NCI-H1105 treated with DMSO at 0.1 percent for 48 hours (cell line): Measurements from ENCODE around the gene SUPT6H.
A peak's percentile ranks its signal among the peaks of the same experiment; 100 is the strongest.
"Not testable (repeated sequence)": the region's sequence is repeated elsewhere in the genome, so short reads cannot be mapped to it uniquely, and the experiment has no call there.

ENCODE experiments used
- DNase-seq: peaks from one replicate; lab custom pipeline; 2025; lab: John Stamatoyannopoulos, UW

SUPT6H gene

DNA sequence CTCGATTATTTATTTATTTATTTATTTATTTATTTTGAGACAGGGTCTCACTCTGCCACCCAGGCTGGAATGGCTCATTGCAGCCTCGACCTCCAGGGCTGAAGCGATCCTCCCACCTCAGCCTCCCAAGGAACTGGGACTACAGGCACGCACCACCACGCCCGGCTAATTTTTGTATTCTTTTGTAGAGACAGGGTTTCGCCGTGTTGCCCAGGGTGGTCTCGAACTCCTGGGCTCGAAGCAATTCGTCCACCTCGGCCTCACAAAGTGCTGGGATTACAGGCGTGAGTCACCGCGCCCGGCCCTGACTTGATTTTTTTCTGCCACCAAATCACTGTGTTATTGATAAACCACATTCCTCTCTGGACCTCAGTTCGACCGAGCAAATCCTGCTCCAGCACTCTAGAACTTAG is 57.0 kb downstream of the SUPT6H start:
- no peak for DNase-seq

DNA sequence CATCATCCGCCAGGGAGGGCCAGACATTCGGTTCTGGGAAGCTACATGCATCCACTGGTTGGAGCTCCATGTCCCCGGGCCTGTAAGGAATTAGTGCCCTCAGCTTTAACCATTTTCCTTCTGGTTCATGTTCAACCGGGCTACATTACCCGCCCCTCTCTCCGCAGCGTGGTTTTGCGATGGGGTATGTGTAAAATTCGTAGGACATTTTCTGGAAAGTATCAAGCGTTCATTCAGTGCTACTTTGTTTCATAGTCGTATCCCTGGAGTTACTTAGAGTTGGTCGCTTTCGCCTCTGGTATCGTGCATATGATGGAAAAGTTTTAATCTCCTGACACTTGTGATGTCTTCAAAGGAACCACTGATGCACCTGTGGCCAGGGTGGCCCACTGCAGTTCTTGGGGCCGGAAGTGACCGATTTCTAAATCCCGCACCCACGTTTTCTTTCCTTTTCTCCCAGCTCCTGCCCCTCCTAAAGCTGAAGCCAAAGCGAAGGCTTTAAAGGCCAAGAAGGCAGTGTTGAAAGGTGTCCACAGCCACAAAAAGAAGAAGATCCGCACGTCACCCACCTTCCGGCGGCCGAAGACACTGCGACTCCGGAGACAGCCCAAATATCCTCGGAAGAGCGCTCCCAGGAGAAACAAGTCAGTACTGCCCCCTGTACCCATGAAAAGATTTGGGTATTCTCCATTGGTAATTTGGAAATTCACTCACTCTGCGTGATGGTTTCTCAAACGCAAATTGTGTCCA is 58.4 kb downstream of the SUPT6H start:
- no peak for DNase-seq

DNA sequence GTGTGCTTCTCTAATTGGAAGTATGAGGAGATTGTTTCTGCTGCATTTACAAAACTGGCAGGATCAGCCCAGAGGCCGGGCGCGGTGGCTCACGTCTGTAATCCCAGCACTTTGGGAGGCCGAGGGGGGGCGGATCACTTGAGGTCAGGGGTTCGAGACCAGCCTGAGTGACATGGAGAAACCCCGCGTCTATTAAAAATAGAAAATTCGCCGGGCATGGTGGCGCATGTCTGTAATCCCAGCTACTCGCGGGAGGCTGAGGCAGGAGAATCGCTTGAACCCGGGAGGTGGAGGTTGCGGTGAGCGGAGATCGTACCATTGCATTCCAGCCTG is 59.0 kb downstream of the SUPT6H start:
- DNase-seq: not testable (repeated sequence)

DNA sequence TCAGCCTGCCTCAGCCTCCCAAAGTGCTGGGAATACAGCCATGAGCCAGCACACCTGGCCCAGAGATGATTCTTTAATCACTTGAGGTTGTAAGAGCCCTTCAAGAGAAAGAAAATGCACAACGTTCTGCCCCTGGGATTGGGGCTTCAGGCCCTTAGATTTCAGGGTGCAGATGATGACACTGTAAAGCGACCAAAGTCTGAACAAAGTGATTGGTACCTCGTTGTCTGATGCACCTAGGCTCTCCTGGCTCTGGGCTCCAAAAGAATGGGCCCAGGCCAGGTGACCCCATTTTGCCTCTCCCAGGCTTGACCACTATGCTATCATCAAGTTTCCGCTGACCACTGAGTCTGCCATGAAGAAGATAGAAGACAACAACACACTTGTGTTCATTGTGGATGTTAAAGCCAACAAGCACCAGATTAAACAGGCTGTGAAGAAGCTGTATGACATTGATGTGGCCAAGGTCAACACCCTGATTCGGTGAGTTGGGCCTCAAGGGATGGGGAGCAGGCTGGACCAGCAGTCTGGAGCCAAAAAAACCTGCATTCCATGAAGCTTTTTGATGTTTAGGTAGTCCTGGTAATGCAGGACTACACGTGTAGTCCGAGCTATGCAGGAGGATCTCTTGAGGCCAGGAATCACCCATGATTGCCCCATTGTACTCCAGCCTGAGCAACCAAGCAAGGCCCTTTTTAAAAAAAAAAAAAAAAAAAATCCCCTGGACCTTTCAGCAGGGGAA is 60.6 kb downstream of the SUPT6H start:
- DNase-seq: no peak

DNA sequence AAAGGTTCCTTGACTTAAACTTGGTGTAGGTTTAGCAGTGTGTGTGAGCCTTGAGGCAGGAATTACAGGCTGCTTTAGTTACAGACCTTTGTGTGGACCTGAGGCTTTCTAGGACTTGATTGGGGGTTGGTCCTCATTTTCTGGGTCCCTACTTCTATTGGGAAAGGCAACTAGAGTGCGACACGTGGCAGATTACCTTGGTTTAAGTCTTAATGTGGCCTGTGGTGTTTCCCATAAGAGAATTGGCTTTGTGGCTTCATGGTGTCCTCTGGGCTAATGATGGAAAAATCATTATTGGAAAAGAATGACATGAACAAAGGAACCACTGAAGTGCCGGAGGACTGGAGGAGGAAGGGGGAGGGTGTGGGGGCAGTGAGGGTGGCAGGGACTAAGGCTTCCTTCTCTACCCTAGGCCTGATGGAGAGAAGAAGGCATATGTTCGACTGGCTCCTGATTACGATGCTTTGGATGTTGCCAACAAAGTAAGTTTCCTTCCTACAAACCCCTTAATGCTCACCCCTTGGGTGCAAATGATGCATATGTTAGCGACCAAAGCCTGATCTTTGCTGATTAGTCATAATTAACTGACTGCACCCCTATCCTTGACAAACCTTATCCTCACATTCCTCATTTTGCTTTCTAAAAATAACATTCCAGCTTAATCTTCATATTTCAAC is 61.3 kb downstream of the SUPT6H start:
- no peak for DNase-seq

DNA sequence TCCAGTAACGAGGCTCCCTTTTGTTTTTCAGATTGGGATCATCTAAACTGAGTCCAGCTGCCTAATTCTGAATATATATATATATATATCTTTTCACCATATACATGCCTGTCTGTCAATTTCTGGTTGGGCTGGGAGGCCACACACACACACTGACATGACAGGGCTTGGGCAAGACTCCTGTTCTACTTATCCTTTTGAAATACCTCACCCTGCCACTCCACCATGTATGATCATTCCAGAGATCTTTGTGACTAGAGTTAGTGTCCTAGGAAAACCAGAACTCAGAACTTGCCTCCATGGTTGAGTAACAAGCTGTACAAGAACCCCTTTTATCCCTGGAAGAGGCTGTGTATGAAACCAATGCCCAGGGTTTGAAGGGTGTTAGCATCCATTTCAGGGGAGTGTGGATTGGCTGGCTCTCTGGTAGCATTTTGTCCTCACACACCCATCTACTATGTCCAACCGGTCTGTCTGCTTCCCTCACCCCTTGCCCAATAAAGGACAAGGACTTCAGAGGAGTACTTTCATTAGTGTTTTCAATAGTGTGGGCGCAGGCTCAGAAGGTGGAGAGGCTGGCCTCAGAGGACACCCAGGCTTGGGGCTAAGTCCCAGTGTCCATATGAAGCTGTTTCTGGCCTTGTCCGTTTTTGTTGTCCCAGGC is 62.0 kb downstream of the SUPT6H start:
- DNase-seq: not testable (repeated sequence)

DNA sequence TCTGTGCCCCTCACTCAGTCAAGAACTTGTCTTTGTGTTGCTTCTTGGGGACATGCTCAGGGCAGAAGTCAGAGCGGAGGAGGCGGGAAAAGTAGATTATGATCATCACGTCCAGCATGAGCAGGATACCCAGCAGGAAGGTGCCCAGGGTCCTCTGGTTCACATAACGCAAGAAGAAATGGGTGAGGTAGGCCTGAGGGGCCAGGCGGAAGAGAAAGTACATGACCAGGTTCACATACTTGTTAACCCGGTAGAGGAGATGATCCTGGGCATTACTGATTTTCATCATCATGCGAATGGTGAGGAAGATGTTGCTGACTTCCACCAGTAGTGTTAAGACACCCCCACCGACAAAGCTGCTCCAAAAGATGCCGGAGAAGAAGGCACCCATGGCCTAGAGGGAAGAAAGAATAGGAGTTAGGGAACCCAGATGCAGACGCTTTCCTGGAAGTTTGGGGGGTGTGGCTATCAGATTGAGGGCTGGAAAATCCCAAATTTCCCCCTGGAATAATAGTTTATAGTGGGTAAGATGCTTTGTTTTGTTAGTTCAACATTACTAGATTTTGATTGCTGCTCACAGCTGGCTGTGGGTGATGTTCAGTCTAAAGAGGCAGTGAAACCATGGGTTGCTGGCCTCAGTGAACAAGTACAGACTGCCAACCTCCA is 62.6 kb downstream of the SUPT6H start:
- DNase-seq: no peak

DNA sequence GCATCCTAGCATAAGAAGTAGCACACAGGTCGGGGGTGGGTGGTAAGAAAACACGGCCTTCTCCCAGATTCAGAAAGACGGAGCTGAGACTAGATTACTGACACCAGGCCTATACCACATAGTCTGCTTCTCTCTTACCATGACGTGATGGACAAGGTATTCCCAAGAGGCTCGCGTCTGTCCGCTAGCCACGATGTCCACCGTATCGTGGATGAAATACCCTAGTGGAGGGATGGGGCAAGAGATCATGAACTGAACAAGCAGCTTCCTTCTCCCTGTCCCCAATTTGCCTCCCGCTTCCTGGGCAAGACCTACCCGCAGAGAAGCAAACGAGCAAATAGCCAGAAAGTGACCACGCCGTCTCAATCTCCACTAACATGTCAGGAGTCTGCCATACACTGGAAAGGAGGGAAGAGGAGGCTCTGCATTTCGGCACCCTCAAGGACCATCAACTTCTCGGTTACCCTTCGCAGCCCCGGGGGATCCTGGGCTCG is 63.2 kb downstream of the SUPT6H start:
- peak; percentile 41 for DNase-seq

DNA sequence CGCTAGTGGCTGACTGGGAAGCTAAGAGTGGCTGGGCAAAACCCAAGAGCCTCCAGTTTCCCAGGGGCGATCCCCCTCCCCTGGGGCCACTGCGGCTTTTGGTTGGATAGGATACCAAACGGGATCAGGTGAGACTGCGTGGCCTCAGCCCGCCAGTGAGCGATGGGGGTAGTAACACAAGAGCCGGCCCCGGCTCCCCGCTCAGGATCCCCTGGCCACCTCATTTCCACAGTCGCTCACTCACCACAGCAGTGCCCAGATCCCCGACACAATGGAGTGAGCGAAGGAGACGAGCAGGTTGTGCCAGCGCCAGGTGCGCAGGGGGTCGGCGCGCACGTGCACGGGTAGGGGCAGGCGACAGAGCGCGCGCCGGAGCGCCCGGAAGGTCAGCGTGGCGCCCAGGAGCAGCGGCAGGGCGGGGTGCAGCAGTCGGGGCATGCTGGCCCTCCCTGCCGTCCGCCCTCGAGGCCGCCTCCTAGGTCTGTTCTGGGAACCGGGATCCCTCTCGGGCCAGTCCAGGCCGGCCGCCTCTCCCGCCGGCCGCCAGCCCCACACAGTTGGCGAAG is 63.7 kb downstream of the SUPT6H start:
- peak; percentile 63 for DNase-seq

DNA sequence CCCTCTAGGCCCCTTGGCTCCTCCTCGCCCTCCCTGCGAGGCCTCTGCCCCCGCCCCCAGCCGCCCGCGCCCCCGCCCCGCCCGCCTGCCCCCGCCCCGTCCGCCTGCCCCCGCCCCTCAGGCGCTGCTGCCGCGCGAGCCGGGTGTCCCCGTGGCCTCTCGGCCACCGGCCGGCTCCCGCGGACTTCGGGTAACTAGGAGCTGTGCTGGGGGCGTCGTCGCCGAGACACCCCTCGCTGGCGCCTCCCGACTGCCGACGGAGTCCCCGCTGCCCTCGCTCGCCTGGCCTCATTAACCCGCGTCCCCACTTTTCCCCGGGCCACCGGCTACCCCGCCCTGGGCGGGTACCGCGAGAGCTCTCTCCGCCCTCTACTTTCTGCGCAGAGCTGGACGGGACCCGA is 64.2 kb downstream of the SUPT6H start, which contains the start of gene TLCD1:
Gene TLCD1, minus strand, starts transcription at position 8 of the 401 bp plus-strand sequence. CDS start 136 bp downstream, outside the sequence.
- DNase-seq: peak; percentile 56

DNA sequence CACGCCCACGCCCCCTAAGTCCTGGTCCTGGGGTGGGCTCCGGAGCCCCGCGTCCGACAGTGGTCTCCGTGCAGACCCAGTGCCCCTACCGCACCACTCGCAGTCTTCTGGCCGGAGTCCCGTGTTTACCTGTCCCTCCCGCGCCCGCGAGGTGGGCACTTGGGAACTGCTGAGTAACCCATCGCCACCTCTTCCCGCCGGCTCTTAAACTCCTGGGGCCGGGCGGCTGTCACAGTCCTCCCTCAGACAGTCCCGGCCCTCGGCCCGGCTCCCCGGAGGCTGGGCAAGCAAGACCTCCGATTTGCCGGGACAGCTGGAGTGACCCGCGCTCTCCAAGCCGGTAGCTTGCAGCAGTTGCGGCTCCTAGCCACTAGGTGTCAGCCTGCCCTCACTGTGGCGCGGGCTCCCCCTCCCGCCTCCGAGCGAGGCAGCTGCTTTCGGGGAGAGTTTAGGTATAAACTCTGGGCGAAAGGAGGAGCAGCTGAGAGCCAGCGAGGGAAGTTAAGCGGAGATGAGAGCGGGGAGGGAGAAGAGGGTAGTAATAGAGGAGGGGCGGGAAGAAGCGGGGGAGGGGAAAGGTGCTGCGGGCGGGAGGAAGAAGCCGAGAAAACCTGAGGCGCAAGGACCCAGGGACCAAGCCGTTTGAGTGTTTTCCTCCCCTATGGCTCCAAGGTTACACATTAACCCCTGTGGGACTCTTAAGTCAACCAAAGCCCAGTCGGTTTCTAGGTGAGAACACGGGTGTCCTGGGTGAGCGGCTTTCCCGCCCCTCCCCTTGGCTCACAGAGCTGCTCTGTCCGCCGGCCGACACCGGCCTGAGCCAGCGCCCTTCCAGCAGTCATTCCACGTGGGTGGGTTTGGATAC is 64.9 kb downstream of the SUPT6H start:
- DNase-seq: peak; percentile 94

DNA sequence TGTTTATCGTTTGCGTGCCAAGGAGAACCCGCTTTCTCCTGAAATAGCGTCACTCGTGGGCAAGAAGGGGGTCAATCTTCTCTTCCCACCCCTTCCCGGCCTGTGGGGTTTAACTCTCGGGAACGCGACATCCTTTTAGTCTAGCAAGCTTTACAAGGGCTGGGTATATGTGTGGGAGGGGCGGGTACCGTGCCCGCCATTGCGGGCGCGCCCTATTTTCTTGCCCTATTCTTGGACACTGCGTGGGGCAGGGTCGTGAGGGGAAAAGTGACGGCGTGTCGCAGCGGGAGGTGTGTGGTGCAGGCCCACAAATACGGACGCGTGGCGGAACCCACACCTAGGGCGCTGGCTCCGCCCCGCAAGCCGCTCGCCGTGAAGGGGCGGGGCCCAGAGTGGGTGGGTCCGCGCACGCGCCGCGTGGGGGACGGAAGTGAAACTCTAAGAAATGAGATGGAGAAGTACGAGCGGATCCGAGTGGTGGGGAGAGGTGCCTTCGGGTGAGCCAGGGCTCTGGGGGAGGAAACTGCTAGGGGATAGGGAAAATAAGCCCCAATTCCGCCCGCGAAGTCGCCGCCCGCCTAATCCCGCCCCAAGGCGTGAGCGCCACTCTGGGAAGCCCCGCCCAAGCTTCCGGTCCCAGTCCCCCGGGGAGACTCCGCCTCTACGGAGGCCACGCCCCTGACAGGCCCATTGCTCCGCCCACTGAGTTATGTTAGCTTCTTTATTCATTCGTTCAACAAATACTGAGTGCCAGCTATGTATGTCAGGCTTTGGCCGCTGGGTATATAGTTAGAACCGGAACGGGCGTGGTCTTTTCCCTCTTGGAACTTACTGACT is 66.6 kb downstream of the SUPT6H start, which contains the start of gene NEK8:
Gene NEK8, plus strand, starts transcription at position 425 of the 837 bp plus-strand sequence. Its CDS starts 26 bp downstream, at position 451.
- peak; percentile 82 for DNase-seq

DNA sequence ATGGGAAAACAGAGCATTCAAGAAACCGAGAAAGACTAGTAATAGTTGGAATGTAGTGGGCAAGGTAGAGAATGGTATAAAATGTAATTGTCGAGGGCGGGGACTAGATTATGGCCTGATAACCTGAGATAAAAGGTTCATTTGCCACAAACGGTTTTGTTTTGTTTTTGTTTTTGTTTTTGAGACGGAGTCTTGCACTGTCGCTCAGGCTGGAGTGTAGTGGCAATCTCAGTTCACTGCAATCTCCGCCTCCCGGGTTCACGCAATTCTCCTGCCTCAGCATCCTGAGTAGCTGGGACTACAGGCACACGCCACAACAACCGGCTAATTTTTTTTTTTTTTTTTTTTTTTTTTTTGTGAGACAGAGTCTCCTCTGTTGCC is 67.9 kb downstream of the SUPT6H start:
- DNase-seq: no peak

DNA sequence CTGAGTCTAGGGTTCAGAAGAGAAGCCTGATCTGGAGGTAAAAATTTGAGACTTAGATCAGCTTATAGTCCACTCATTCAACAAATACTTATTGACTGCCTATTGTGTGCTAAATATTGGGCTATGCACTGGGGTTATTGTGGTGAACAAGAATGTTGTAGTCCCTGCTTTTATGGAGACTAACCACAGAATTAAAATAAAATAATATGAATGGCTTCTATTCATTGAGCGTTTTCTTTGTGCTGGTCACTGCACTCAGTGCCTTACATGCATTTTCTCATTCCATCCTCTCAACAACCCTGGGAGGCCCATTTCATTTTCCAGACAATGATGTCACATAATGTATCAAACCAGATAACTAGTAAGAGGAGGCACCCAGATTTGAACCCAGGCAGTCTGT is 71.3 kb downstream of the SUPT6H start:
- DNase-seq: no peak

DNA sequence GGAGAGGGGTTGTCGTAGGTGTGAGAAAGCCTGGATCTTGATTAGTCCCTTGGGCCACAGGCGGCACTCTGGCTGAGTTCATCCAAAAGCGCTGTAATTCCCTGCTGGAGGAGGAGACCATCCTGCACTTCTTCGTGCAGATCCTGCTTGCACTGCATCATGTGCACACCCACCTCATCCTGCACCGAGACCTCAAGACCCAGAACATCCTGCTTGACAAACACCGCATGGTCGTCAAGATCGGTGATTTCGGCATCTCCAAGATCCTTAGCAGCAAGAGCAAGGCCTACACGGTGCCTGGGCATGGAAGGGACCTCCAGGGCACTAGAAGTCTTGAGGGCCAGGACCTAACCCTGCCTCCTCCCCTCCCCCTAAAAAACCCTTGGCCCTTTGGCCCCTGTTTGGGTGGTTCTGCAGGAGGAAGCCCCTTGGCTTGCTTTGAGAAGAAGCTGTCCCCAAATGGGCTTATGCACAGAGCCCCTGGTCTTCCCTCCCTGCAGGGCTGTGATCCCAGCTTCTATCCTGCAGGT is 72.8 kb downstream of the SUPT6H start:
- DNase-seq: no peak

DNA sequence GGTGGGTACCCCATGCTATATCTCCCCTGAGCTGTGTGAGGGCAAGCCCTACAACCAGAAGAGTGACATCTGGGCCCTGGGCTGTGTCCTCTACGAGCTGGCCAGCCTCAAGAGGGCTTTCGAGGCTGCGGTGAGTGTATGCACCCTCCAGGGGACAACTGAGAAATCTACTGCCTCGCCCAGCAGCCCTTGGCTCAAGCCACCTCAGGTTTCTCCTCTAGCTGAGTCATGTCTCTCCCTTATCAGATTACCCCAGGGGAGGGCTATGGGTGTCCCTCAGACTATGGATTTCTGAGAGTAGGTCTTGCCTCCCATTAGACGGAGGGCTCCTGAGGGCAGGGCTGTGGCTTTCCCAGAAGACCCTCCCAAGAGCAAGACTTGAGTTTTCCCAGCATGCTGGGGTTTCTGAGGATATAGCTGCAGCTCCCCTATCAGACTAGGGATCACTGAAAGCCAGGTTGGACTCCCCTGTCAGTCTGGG is 73.3 kb downstream of the SUPT6H start:
- no peak for DNase-seq

DNA sequence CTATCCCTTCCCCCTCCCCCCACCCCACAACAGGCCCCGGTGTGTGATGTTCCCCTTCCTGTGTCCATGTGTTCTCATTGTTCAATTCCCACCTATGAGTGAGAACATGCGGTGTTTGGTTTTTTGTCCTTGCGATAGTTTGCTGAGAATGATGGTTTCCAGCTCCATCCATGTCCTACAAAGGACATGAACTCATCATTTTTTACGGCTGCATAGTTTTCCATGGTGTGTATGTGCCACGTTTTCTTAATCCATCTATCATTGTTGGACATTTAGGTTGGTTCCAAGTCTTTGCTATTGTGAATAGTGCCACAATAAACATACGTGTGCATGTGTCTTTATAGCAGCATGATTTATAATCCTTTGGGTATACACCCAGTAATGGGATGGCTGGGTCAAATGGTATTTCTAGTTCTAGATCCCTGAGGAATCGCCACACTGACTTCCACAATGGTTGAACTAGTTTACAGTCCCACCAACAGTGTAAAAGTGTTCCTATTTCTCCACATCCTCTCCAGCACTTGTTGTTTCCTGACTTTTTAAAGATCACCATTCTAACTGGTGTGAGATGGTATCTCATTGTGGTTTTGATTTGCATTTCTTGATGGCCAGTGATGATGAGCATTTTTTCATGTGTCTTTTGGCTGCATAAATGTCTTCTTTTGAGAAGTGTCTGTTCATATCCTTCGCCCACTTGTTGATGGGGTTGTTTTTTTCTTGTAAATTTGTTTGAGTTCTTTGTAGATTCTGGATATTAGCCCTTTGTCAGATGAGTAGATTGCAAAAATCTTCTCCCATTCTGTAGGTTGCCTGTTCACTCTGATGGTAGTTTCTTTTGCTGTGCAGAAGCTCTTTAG is 74.1 kb downstream of the SUPT6H start:
- not testable (repeated sequence) for DNase-seq

DNA sequence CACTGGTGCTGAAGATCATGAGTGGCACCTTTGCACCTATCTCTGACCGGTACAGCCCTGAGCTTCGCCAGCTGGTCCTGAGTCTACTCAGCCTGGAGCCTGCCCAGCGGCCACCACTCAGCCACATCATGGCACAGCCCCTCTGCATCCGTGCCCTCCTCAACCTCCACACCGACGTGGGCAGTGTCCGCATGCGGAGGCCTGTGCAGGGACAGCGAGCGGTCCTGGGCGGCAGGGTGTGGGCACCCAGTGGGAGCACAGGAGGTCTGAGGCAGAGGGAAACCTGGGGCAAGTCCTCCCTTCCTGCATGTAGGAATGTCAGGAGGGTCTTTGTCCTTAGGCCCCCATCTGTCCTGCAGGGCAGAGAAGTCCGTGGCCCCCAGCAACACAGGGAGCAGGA is 75.3 kb downstream of the SUPT6H start:
- DNase-seq: no peak
